NB4 (cell line): Measurements from ENCODE around the gene GABRG1.

Experiments
- CTCF ChIP-seq: IDR thresholded peaks from one replicate; pipeline ENCODE4 v1.5.1; 2012; ENCODE audit warnings: low read depth, low read length
- MYC ChIP-seq: IDR thresholded peaks from 2 replicates; pipeline ENCODE4 v1.6.1; 2011; ENCODE audit warnings: low read depth, low read length
- POLR2A ChIP-seq: IDR thresholded peaks from 2 replicates; pipeline ENCODE4 v1.6.1; 2011; ENCODE audit warnings: mild to moderate bottlenecking; ENCODE audit not compliant: insufficient read length; ENCODE audit errors: extremely low read depth

DNA sequence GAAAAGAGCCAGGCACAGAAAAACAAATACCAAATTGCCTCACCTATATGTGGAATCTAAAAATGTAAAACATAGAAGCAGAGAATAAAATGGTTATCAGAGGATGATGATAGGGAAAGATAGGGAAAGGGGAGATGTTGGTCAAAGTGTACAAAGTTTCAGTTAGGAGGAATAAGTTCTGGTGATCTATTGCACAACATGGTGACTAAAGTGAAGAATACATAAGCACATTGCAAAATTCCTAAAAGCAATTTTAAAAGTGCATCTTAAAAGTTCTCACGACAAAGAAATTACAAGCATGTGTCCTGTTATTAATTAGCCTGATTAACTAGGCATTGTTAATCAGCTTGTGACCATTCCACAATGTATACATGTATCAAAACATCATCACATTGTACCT, 136.0 kb downstream of the GABRG1 start:
- no peak for TF ChIP-seq CTCF
- TF ChIP-seq POLR2A, result no peak
- no peak for TF ChIP-seq MYC
